GM10847 (cell line): ENCODE measurements around the gene PIK3CB.

Experiments
- POLR2A ChIP-seq: IDR thresholded peaks from 2 replicates; pipeline ENCODE4 v1.6.1; 2011; ENCODE audit not compliant: insufficient read length; ENCODE audit errors: extremely low read depth

Gene PIK3CB

GRCh38 chr3:138778643-138779042 is 56.1 kb downstream of the PIK3CB start:
- TF ChIP-seq POLR2A = no peak

GRCh38 chr3:138776961-138777360 is 57.8 kb downstream of the PIK3CB start:
- TF ChIP-seq POLR2A = no peak

- TF ChIP-seq POLR2A = no peak
Measured at GRCh38 chr3:138775254-138775595, 59.5 kb downstream of the PIK3CB start.

- no peak for TF ChIP-seq POLR2A
Measured at GRCh38 chr3:138774529-138775253, 60.0 kb downstream of the PIK3CB start.

GRCh38 chr3:138771585-138771984 is 63.1 kb downstream of the PIK3CB start:
- TF ChIP-seq POLR2A = no peak

GRCh38 chr3:138769616-138770015 is 65.1 kb downstream of the PIK3CB start:
- TF ChIP-seq POLR2A = no peak

- TF ChIP-seq POLR2A = no peak
Measured at GRCh38 chr3:138768946-138769345, 65.8 kb downstream of the PIK3CB start.

GRCh38 chr3:138768125-138768524 is 66.6 kb downstream of the PIK3CB start:
- TF ChIP-seq POLR2A = no peak

GRCh38 chr3:138767498-138768104 is 67.1 kb downstream of the PIK3CB start:
- TF ChIP-seq POLR2A = no peak

GRCh38 chr3:138761002-138761401 is 73.7 kb downstream of the PIK3CB start:
- no peak for TF ChIP-seq POLR2A

GRCh38 chr3:138748190-138748589 is 86.5 kb downstream of the PIK3CB start:
- TF ChIP-seq POLR2A = no peak

- no peak for TF ChIP-seq POLR2A
Measured at GRCh38 chr3:138747225-138747624, 87.5 kb downstream of the PIK3CB start.

- TF ChIP-seq POLR2A = no peak
Measured at GRCh38 chr3:138740072-138740471, 94.7 kb downstream of the PIK3CB start.

- no peak for TF ChIP-seq POLR2A
Measured at GRCh38 chr3:138732456-138732855, 102.3 kb downstream of the PIK3CB start.

GRCh38 chr3:138726946-138727730 is 107.6 kb downstream of the PIK3CB start:
- no peak for TF ChIP-seq POLR2A

- TF ChIP-seq POLR2A = no peak
Measured at GRCh38 chr3:138725116-138725515, 109.6 kb downstream of the PIK3CB start.

- no peak for TF ChIP-seq POLR2A
Measured at GRCh38 chr3:138724443-138724842, 110.3 kb downstream of the PIK3CB start.

GRCh38 chr3:138718849-138719248 is 115.9 kb downstream of the PIK3CB start:
- no peak for TF ChIP-seq POLR2A
